Measurements from ENCODE around the gene KCNQ5. TPM values are rescaled to one million over a fixed set of nuclear protein-coding genes. Genes with fewer than 3 reads are reported as not detected.

Gene KCNQ5
- polyA plus RNA-seq, 1 donor (not counting 4 experiments of a cell fraction or from before 2014, with no cell fraction given) = 3.4 TPM

GRCh38 chr6:73086726-73087125 is 464.9 kb downstream of the KCNQ5 start:
- FAIRE-seq (no peak), DNase-seq (ENCODE audit: low read depth, low spot score) (no peak)
- Histone ChIP-seq H3K27me3 (ENCODE audit: control insufficient read depth, extremely low read depth, insufficient read depth, low read length) (no peaks in the 10 kb centered on the region), H3K27ac (ENCODE audit: control insufficient read depth, insufficient read depth, low read length) (no peak overlapping the region), H3K4me1 (ENCODE audit: control insufficient read depth, extremely low read depth, insufficient read depth, low read length) (no peaks in the 10 kb centered on the region), H3K4me2 (ENCODE audit: control insufficient read depth, extremely low read depth, insufficient read depth, low read depth, low read length) (no peak overlapping the region), H3K36me3 (ENCODE audit: control insufficient read depth in 2 of 2, extremely low read depth in 1 of 2, insufficient read depth in 2 of 2, low read length in 2 of 2) (no peaks in the 10 kb centered on the region), H3K79me2 (ENCODE audit: control insufficient read depth, insufficient read depth, low read length) (no peaks in the 10 kb centered on the region), H3K9me3 (ENCODE audit: control insufficient read depth, low read depth, low read length) (no peaks in the 10 kb centered on the region), H3K4me3 (ENCODE audit: control insufficient read depth in 2 of 3, extremely low read depth in 1 of 3, insufficient read depth in 2 of 3, low read depth in 1 of 3, low read length in 3 of 3) (no peak overlapping the region), H3K9me1 (ENCODE audit: control insufficient read depth, extremely low read depth, insufficient read depth, low read length) (no peaks in the 10 kb centered on the region), H2AFZ (ENCODE audit: control insufficient read depth, low read length) (no peak overlapping the region), H3K9ac (ENCODE audit: control insufficient read depth, extremely low read depth, insufficient read depth, low read length) (no peak overlapping the region), H4K20me1 (ENCODE audit: control insufficient read depth, extremely low read depth, insufficient read depth, low read length) (no peaks in the 10 kb centered on the region)
- dilution Hi-C loops (cut with MboI; ENCODE audit: extremely low pct_ligation_motif_present, low sequenced_read_pairs) = no loop called here
- TF ChIP-seq CTCF (optimal IDR thresholded peaks at IDR 0.05 in 1 of 3, IDR thresholded peaks at IDR 0.05 in 1 of 3, conservative IDR thresholded peaks at IDR 0.05 in 1 of 3; ENCODE audit: extremely low read depth in 1 of 3, insufficient read depth in 2 of 3, low read length in 3 of 3) (no peak), EZH2 (IDR thresholded peaks at IDR 0.05; ENCODE audit: low read length) (no peak)

GRCh38 chr6:73088138-73088813 is 466.4 kb downstream of the KCNQ5 start:
- Histone ChIP-seq H3K36me3 (ENCODE audit: control insufficient read depth in 2 of 2, extremely low read depth in 1 of 2, insufficient read depth in 2 of 2, low read length in 2 of 2) (no peaks in the 10 kb centered on the region), H3K4me1 (ENCODE audit: control insufficient read depth, extremely low read depth, insufficient read depth, low read length) (no peaks in the 10 kb centered on the region), H2AFZ (ENCODE audit: control insufficient read depth, low read length) (no peak overlapping the region), H3K27me3 (ENCODE audit: control insufficient read depth, extremely low read depth, insufficient read depth, low read length) (no peaks in the 10 kb centered on the region), H3K4me2 (ENCODE audit: control insufficient read depth, extremely low read depth, insufficient read depth, low read depth, low read length) (no peak overlapping the region), H3K9me3 (ENCODE audit: control insufficient read depth, low read depth, low read length) (no peaks in the 10 kb centered on the region), H3K9me1 (ENCODE audit: control insufficient read depth, extremely low read depth, insufficient read depth, low read length) (no peaks in the 10 kb centered on the region), H4K20me1 (ENCODE audit: control insufficient read depth, extremely low read depth, insufficient read depth, low read length) (no peaks in the 10 kb centered on the region), H3K9ac (ENCODE audit: control insufficient read depth, extremely low read depth, insufficient read depth, low read length) (no peak overlapping the region), H3K4me3 (ENCODE audit: control insufficient read depth in 2 of 3, extremely low read depth in 1 of 3, insufficient read depth in 2 of 3, low read depth in 1 of 3, low read length in 3 of 3) (no peak overlapping the region), H3K27ac (ENCODE audit: control insufficient read depth, insufficient read depth, low read length) (no peak overlapping the region), H3K79me2 (ENCODE audit: control insufficient read depth, insufficient read depth, low read length) (no peaks in the 10 kb centered on the region)
- dilution Hi-C loops (cut with MboI; ENCODE audit: extremely low pct_ligation_motif_present, low sequenced_read_pairs) = no loop called here
- DNase-seq (ENCODE audit: low read depth, low spot score) = no peak
- no peak for FAIRE-seq
- no peak for TF ChIP-seq EZH2 (IDR thresholded peaks at IDR 0.05; ENCODE audit: low read length)
- TF ChIP-seq CTCF (optimal IDR thresholded peaks at IDR 0.05 in 1 of 3, IDR thresholded peaks at IDR 0.05 in 1 of 3, conservative IDR thresholded peaks at IDR 0.05 in 1 of 3; ENCODE audit: extremely low read depth in 1 of 3, insufficient read depth in 2 of 3, low read length in 3 of 3) = no peak

Measured in keratinocyte (primary cell).